ENCODE measurements around the gene IKBKG. TPM values are rescaled to one million over a fixed set of nuclear protein-coding genes. Genes with fewer than 3 reads are reported as not detected.

IKBKG gene
- total RNA-seq, 1 experiment from 2014 or later = 29.3 TPM

DNA sequence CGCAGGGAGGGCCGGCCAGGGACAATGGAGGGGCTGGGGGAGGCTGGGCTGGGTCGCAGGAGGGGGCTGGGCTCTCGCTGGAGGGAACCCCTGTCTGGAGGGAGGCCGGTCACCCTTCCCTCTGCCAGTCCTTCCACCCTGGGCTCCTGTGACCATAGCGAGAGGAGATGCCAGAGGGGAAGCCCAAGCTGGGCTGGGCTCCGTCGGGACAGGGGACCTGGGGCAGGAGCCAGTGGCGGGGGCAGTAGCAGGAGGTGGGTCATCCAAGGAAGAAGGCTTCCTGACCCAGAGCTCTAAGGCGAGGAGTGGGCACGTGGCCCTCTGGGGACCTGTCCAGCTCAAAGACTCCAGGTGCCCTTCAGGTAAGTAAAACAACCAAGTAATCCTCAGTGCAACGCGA, 54.8 kb downstream of the IKBKG start:
- POLR2A ChIA-PET = no interaction called here
- peaks cover 7% of the 10 kb centered on the region for H3K27me3 Mint-ChIP-seq (ENCODE audit: insufficient read depth, unreplicated experiment)
- H3K4me3 ChIP-seq (ENCODE audit: low read depth, low read length) = no peak overlapping the region
- no peak for DNase-seq
- no peaks in the 10 kb centered on the region for H3K36me3 Mint-ChIP-seq (ENCODE audit: insufficient read depth, unreplicated experiment)
- TF ChIP-seq, protein P1, sequence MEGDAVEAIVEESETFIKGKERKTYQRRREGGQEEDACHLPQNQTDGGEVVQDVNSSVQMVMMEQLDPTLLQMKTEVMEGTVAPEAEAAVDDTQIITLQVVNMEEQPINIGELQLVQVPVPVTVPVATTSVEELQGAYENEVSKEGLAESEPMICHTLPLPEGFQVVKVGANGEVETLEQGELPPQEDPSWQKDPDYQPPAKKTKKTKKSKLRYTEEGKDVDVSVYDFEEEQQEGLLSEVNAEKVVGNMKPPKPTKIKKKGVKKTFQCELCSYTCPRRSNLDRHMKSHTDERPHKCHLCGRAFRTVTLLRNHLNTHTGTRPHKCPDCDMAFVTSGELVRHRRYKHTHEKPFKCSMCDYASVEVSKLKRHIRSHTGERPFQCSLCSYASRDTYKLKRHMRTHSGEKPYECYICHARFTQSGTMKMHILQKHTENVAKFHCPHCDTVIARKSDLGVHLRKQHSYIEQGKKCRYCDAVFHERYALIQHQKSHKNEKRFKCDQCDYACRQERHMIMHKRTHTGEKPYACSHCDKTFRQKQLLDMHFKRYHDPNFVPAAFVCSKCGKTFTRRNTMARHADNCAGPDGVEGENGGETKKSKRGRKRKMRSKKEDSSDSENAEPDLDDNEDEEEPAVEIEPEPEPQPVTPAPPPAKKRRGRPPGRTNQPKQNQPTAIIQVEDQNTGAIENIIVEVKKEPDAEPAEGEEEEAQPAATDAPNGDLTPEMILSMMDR (IDR thresholded peaks at IDR 0.05; ENCODE audit: insufficient read depth in 1 of 2, low read depth in 1 of 2, low read length in 1 of 2, severe bottlenecking in 1 of 2, unreplicated experiment in 1 of 2) = no peak
- no peaks in the 10 kb centered on the region for H3K4me1 ChIP-seq
- no peaks in the 10 kb centered on the region for H3K9me3 ChIP-seq
- no peaks in the 10 kb centered on the region for H3K9me3 Mint-ChIP-seq (ENCODE audit: unreplicated experiment)
- CTCF ChIA-PET = no interaction called here
- H3K4me3 Mint-ChIP-seq (ENCODE audit: unreplicated experiment) = no peak overlapping the region
- no peak overlapping the region for H3K27ac Mint-ChIP-seq (ENCODE audit: unreplicated experiment)
- H3K4me1 Mint-ChIP-seq (ENCODE audit: low read depth, unreplicated experiment) = no peaks in the 10 kb centered on the region
- H3K36me3 ChIP-seq (ENCODE audit: control insufficient read depth, insufficient read depth, low read length) = no peaks in the 10 kb centered on the region
- BruUV-seq (replicated peaks) = no TSS peak
- intact Hi-C loops (cut with micrococcal nuclease; ENCODE audit: unreplicated experiment) = no loop called here
- H3K27me3 ChIP-seq (replicated peaks; ENCODE audit: control insufficient read depth, insufficient read depth, low read length) = no peaks in the 10 kb centered on the region

DNA sequence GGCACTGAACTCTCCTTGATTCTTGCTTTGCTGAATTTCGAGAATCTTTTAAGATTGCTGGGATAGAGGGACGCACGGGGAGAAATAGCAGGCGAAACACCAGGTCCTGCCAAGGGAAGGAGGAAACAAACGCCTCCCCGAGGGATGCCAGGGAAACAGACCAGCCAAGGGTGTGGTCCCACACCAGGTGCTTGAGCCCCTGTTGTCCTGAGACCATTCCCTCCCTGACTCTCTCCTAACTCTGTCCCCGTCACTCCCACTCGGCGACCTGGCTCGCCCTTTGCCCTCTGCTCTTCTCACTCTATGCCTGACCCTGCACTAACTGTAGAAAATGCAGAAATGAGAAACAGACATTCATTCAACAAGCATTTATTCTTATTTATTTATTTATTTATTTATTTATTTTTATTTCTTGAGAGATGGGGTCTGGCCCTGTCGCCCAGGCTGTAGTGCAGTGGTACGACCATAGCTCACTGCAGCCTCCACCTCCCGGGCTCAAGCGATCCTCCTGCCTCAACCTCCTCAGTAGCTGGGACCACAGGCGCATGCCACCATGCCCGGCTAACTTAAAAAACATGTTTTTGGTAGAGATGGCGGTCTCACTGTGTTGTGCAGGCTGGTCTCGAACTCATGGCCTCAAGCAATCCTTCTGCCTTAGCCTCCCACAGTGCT, 55.5 kb downstream of the IKBKG start:
- Histone ChIP-seq H3K4me1 (no peaks in the 10 kb centered on the region), H3K4me3 (ENCODE audit: low read depth, low read length) (no peak overlapping the region), H3K9me3 (no peaks in the 10 kb centered on the region), H3K36me3 (ENCODE audit: control insufficient read depth, insufficient read depth, low read length) (no peaks in the 10 kb centered on the region), H3K27me3 (replicated peaks; ENCODE audit: control insufficient read depth, insufficient read depth, low read length) (no peaks in the 10 kb centered on the region)
- Mint-ChIP-seq H3K36me3 (ENCODE audit: insufficient read depth, unreplicated experiment) (no peaks in the 10 kb centered on the region), H3K27ac (ENCODE audit: unreplicated experiment) (no peak overlapping the region), H3K4me1 (ENCODE audit: low read depth, unreplicated experiment) (no peaks in the 10 kb centered on the region), H3K27me3 (ENCODE audit: insufficient read depth, unreplicated experiment) (peaks cover 7% of the 10 kb centered on the region), H3K9me3 (ENCODE audit: unreplicated experiment) (no peaks in the 10 kb centered on the region), H3K4me3 (ENCODE audit: unreplicated experiment) (no peak overlapping the region)
- ChIA-PET CTCF (no interaction called here), POLR2A (no interaction called here)
- no TSS peak for BruUV-seq (replicated peaks)
- no peak for DNase-seq
- intact Hi-C loops (cut with micrococcal nuclease; ENCODE audit: unreplicated experiment) = no loop called here
- TF ChIP-seq, protein P1 (IDR thresholded peaks at IDR 0.05; ENCODE audit: insufficient read depth in 1 of 2, low read depth in 1 of 2, low read length in 1 of 2, severe bottlenecking in 1 of 2, unreplicated experiment in 1 of 2) = no peak

DNA sequence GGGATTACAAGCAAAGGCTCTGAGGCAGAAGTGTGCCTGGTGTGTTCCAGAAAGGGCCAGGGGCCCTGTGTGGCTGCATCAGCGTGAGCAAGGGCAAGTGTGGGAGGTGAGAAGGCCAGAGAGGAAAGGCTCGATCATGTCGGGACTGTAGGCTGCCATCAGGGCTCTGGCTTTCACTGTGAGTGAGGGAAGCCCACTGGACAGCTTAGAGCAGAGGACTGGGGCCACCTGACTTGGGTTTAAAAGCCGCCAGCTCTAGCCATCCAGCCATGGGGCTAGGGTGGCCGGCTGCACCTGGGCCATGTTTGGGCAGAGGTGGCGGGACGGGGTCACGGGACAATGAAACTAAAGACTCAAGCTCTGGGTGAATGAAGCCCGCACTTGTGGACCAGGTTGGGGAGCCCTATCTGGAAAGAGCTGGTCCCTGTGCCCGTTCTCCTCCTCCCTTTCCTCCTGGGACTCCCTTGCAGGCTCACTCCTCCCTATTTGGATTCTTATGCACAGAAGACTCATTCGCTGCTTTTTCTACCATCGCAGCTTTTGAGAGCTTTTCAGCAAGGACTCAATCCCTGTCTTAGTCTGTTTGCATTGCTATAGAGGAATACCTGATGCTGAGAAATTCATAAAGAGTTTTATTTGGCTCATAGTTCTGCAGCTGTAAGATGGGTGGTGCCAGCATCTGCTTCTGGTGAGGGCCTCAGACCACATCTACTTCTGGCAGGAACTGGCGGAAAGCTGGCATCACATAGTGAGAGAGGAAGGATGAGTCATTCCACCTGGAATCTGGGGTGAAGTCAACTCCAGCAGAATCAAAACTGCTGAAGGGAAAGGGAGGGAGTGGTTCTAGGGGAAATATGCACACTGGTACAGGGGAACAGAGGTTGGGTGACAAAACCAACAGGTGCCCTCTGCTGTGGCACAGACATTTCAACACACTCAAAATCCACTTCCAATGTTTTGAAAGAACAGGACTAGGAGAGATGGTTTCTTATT, 56.3 kb downstream of the IKBKG start:
- H3K4me3 ChIP-seq (ENCODE audit: low read depth, low read length) = no peak overlapping the region
- no peaks in the 10 kb centered on the region for H3K4me1 ChIP-seq
- CTCF ChIA-PET = no interaction called here
- no peaks in the 10 kb centered on the region for H3K36me3 ChIP-seq (ENCODE audit: control insufficient read depth, insufficient read depth, low read length)
- Mint-ChIP-seq H3K9me3 (ENCODE audit: unreplicated experiment) (no peaks in the 10 kb centered on the region), H3K36me3 (ENCODE audit: insufficient read depth, unreplicated experiment) (no peaks in the 10 kb centered on the region), H3K4me3 (ENCODE audit: unreplicated experiment) (no peak overlapping the region), H3K27ac (ENCODE audit: unreplicated experiment) (no peak overlapping the region), H3K27me3 (ENCODE audit: insufficient read depth, unreplicated experiment) (peaks cover 7% of the 10 kb centered on the region), H3K4me1 (ENCODE audit: low read depth, unreplicated experiment) (no peaks in the 10 kb centered on the region)
- intact Hi-C loops (cut with micrococcal nuclease; ENCODE audit: unreplicated experiment) = no loop called here
- no TSS peak for BruUV-seq (replicated peaks)
- no peak for DNase-seq
- H3K9me3 ChIP-seq = no peaks in the 10 kb centered on the region
- POLR2A ChIA-PET = no interaction called here
- TF ChIP-seq, protein P1 (IDR thresholded peaks at IDR 0.05; ENCODE audit: insufficient read depth in 1 of 2, low read depth in 1 of 2, low read length in 1 of 2, severe bottlenecking in 1 of 2, unreplicated experiment in 1 of 2) = no peak
- H3K27me3 ChIP-seq (replicated peaks; ENCODE audit: control insufficient read depth, insufficient read depth, low read length) = no peaks in the 10 kb centered on the region

Data from Caco-2 (cell line).